Activated T-helper 1 cell treated with anti-CD3 and anti-CD28 coated beads, Interleukin-12 subunit alpha, Interleukin-12 subunit beta, Interleukin-2, Interleukin-4 antibody, amounts not matched to agents 30 ng/mL and 10 ng/mL and 1 ng/mL, durations not matched to agents 14 hours and 24 hours and 36 hours (primary cell): ENCODE results near the gene NARF. TPM values are rescaled to one million over a fixed set of nuclear protein-coding genes. Genes with fewer than 3 reads are reported as not detected.

Experiments
- DNase-seq: peaks from one replicate; pipeline ENCODE4 v3.0.0; 2021; ENCODE audit warnings: low spot score
- H3K27ac Mint-ChIP-seq: one replicate; pipeline ENCODE4 v1.8.0; 2021; ENCODE audit warnings: mild to moderate bottlenecking, mixed read lengths
- H3K27me3 Mint-ChIP-seq: one replicate; pipeline ENCODE4 v1.8.0; 2022; ENCODE audit warnings: mild to moderate bottlenecking, moderate library complexity, mixed read lengths; ENCODE audit not compliant: insufficient read depth
- H3K36me3 Mint-ChIP-seq: one replicate; pipeline ENCODE4 v1.8.0; 2021; ENCODE audit warnings: low read depth, mixed read lengths
- H3K4me1 Mint-ChIP-seq: one replicate; pipeline ENCODE4 v1.8.0; 2021; ENCODE audit warnings: low read depth, mixed read lengths
- H3K4me3 Mint-ChIP-seq: one replicate; pipeline ENCODE4 v1.8.0; 2021; ENCODE audit warnings: mild to moderate bottlenecking, moderate library complexity, mixed read lengths
- H3K9me3 Mint-ChIP-seq: one replicate; pipeline ENCODE4 v1.8.0; 2021; ENCODE audit warnings: mixed read lengths
- intact Hi-C: fragments of 100-400 bp; cut with micrococcal nuclease; formaldehyde crosslinking; loops from one replicate; pipeline ENCODE4 v1.15.1; 2024
- total RNA-seq: library from RNA; stranded (reverse); gene quantifications from 2 replicates; pipeline ENCODE4 v1.2.3, GENCODE V29; 2022

The NARF gene
- total RNA-seq, 1 donor from 2014 or later, result 103 TPM

- DNase-seq, result no peak
- Mint-ChIP-seq H3K27me3 (no peaks in the 10 kb centered on the region), H3K9me3 (no peaks in the 10 kb centered on the region), H3K27ac (no peak overlapping the region), H3K4me3 (no peak overlapping the region), H3K36me3 (peaks cover 9% of the 10 kb centered on the region), H3K4me1 (peaks cover 5% of the 10 kb centered on the region)
- intact Hi-C loops, result no loop called here
Observed at GRCh38 chr17:82436601-82437324, 21.8 kb upstream of the NARF start.

GRCh38 chr17:82437325-82437668 is 21.2 kb upstream of the NARF start:
- peaks cover 5% of the 10 kb centered on the region for H3K4me1 Mint-ChIP-seq
- no peak for DNase-seq
- intact Hi-C loops, result no loop called here
- no peaks in the 10 kb centered on the region for H3K9me3 Mint-ChIP-seq
- H3K36me3 Mint-ChIP-seq, result peaks cover 10% of the 10 kb centered on the region
- no peaks in the 10 kb centered on the region for H3K27me3 Mint-ChIP-seq
- no peak overlapping the region for H3K4me3 Mint-ChIP-seq
- no peak overlapping the region for H3K27ac Mint-ChIP-seq

GRCh38 chr17:82438401-82439193 is 19.9 kb upstream of the NARF start:
- intact Hi-C loops, result no loop called here
- Mint-ChIP-seq H3K27ac (no peak overlapping the region), H3K4me3 (no peak overlapping the region), H3K36me3 (peaks cover 17% of the 10 kb centered on the region), H3K27me3 (peaks cover 2% of the 10 kb centered on the region), H3K4me1 (peaks cover 5% of the 10 kb centered on the region), H3K9me3 (no peaks in the 10 kb centered on the region)
- no peak for DNase-seq

GRCh38 chr17:82439194-82439828 is 19.2 kb upstream of the NARF start:
- Mint-ChIP-seq H3K4me1 (no peaks in the 10 kb centered on the region), H3K9me3 (no peaks in the 10 kb centered on the region), H3K27me3 (peaks cover 2% of the 10 kb centered on the region), H3K27ac (no peak overlapping the region), H3K4me3 (no peak overlapping the region), H3K36me3 (peaks cover 14% of the 10 kb centered on the region)
- DNase-seq, result no peak
- intact Hi-C loops, result no loop called here

- Mint-ChIP-seq H3K4me1 (no peaks in the 10 kb centered on the region), H3K4me3 (no peak overlapping the region), H3K27me3 (peaks cover 2% of the 10 kb centered on the region), H3K9me3 (no peaks in the 10 kb centered on the region), H3K36me3 (peaks cover 14% of the 10 kb centered on the region), H3K27ac (no peak overlapping the region)
- no peak for DNase-seq
- intact Hi-C loops, result no loop called here
Observed at GRCh38 chr17:82439829-82440365, 18.6 kb upstream of the NARF start.

GRCh38 chr17:82440469-82440981 is 18.0 kb upstream of the NARF start:
- DNase-seq, result no peak
- peaks cover 14% of the 10 kb centered on the region for H3K36me3 Mint-ChIP-seq
- no peaks in the 10 kb centered on the region for H3K4me1 Mint-ChIP-seq
- H3K27me3 Mint-ChIP-seq, result peaks cover 2% of the 10 kb centered on the region
- H3K4me3 Mint-ChIP-seq, result no peak overlapping the region
- intact Hi-C loops, result no loop called here
- no peaks in the 10 kb centered on the region for H3K9me3 Mint-ChIP-seq
- H3K27ac Mint-ChIP-seq, result no peak overlapping the region

GRCh38 chr17:82440991-82441627 is 17.4 kb upstream of the NARF start:
- Mint-ChIP-seq H3K27me3 (peaks cover 2% of the 10 kb centered on the region), H3K4me1 (peaks cover 3% of the 10 kb centered on the region), H3K4me3 (no peak overlapping the region), H3K9me3 (no peaks in the 10 kb centered on the region), H3K36me3 (peaks cover 14% of the 10 kb centered on the region), H3K27ac (no peak overlapping the region)
- no peak for DNase-seq
- intact Hi-C loops, result no loop called here

- H3K27ac Mint-ChIP-seq, result no peak overlapping the region
- DNase-seq, result no peak
- intact Hi-C loops, result no loop called here
- peaks cover 14% of the 10 kb centered on the region for H3K36me3 Mint-ChIP-seq
- peaks cover 6% of the 10 kb centered on the region for H3K4me1 Mint-ChIP-seq
- peaks cover 2% of the 10 kb centered on the region for H3K27me3 Mint-ChIP-seq
- H3K4me3 Mint-ChIP-seq, result no peak overlapping the region
- H3K9me3 Mint-ChIP-seq, result no peaks in the 10 kb centered on the region
Observed at GRCh38 chr17:82441691-82442487, 16.7 kb upstream of the NARF start.

- no peak overlapping the region for H3K4me3 Mint-ChIP-seq
- H3K4me1 Mint-ChIP-seq, result peaks cover 10% of the 10 kb centered on the region
- intact Hi-C loops, result no loop called here
- H3K27me3 Mint-ChIP-seq, result peaks cover 2% of the 10 kb centered on the region
- no peaks in the 10 kb centered on the region for H3K9me3 Mint-ChIP-seq
- H3K36me3 Mint-ChIP-seq, result peaks cover 18% of the 10 kb centered on the region
- H3K27ac Mint-ChIP-seq, result no peak overlapping the region
- DNase-seq, result no peak
Observed at GRCh38 chr17:82442643-82443464, 15.7 kb upstream of the NARF start.

- no peak for DNase-seq
- H3K36me3 Mint-ChIP-seq, result peaks cover 17% of the 10 kb centered on the region
- H3K27me3 Mint-ChIP-seq, result peaks cover 2% of the 10 kb centered on the region
- intact Hi-C loops, result loop anchor here (2.0 kb wide), 1 partner anchor 15 kb away; the partner anchor contains the start of gene NARF
- no peak overlapping the region for H3K4me3 Mint-ChIP-seq
- H3K27ac Mint-ChIP-seq, result no peak overlapping the region
- peaks cover 11% of the 10 kb centered on the region for H3K4me1 Mint-ChIP-seq
- H3K9me3 Mint-ChIP-seq, result no peaks in the 10 kb centered on the region
Observed at GRCh38 chr17:82443465-82444283, 14.9 kb upstream of the NARF start.
